H9 (cell line): ENCODE measurements around the gene CHSY3. TPM values are rescaled to one million over a fixed set of nuclear protein-coding genes. Genes with fewer than 3 reads are reported as not detected.

ENCODE experiments used
- DNase-seq: peaks from one replicate; pipeline ENCODE4 v3.0.0-alpha.2; 2017
- H2AFZ ChIP-seq: one replicate; pipeline ENCODE4 v1.6.1; 2013; ENCODE audit warnings: mild to moderate bottlenecking, low read length, control low read depth, moderate library complexity
- H2AK5ac ChIP-seq: 2 replicates; pipeline ENCODE4 v1.6.1; 2013; ENCODE audit warnings: low read length, control low read depth, mixed read lengths; ENCODE audit not compliant: insufficient read length
- H2BK120ac ChIP-seq: one replicate; pipeline ENCODE4 v1.6.1; 2013; ENCODE audit warnings: low read depth, mild to moderate bottlenecking, low read length, control low read depth, inconsistent platforms; ENCODE audit not compliant: poor library complexity, severe bottlenecking
- H2BK12ac ChIP-seq: 2 replicates; pipeline ENCODE4 v1.6.1; 2013; ENCODE audit warnings: low read length, control low read depth, mixed read lengths, low read depth; ENCODE audit not compliant: insufficient read length
- H2BK15ac ChIP-seq: 2 replicates; pipeline ENCODE4 v1.6.1; 2013; ENCODE audit warnings: low read depth, low read length, control low read depth
- H2BK20ac ChIP-seq: one replicate; pipeline ENCODE4 v1.6.1; 2013; ENCODE audit warnings: low read depth, mild to moderate bottlenecking, low read length, control low read depth, inconsistent platforms; ENCODE audit not compliant: poor library complexity, severe bottlenecking
- H2BK5ac ChIP-seq: 2 replicates; pipeline ENCODE4 v1.6.1; 2013; ENCODE audit warnings: low read length, control low read depth, mixed read lengths; ENCODE audit not compliant: insufficient read length
- H3K14ac ChIP-seq: 2 replicates; pipeline ENCODE4 v1.6.1; 2013; ENCODE audit warnings: low read length, control low read depth; ENCODE audit not compliant: insufficient read depth
- H3K18ac ChIP-seq: 2 replicates; pipeline ENCODE4 v1.6.1; 2013; ENCODE audit warnings: low read depth, mild to moderate bottlenecking, mixed read lengths, low read length, control low read depth; ENCODE audit not compliant: insufficient read length
- H3K23ac ChIP-seq: 2 replicates; pipeline ENCODE4 v1.6.1; 2013; ENCODE audit warnings: low read length, control low read depth, mixed read lengths, low read depth; ENCODE audit not compliant: insufficient read length
- H3K23me2 ChIP-seq: 2 replicates; pipeline ENCODE4 v1.6.1; 2013; ENCODE audit warnings: low read depth, mild to moderate bottlenecking, mixed read lengths, low read length, control low read depth; ENCODE audit not compliant: insufficient read length, poor library complexity, severe bottlenecking
- H3K27ac ChIP-seq: 2 replicates; pipeline ENCODE4 v1.5.1; 2013; ENCODE audit warnings: low read length, control low read depth, mixed read lengths, low read depth; ENCODE audit not compliant: insufficient read length
- H3K27me3 ChIP-seq: 2 replicates; pipeline ENCODE4 v1.6.1; 2013; ENCODE audit warnings: low read length, control low read depth, inconsistent platforms; ENCODE audit not compliant: insufficient read depth
- H3K4ac ChIP-seq: 2 replicates; pipeline ENCODE4 v1.6.1; 2013; ENCODE audit warnings: low read depth, mild to moderate bottlenecking, control low read depth, inconsistent platforms, low read length, moderate library complexity
- H3K4me1 ChIP-seq: 2 replicates; pipeline ENCODE4 v1.6.1; 2013; ENCODE audit warnings: low read length, control low read depth, inconsistent platforms; ENCODE audit not compliant: insufficient read depth
- H3K4me2 ChIP-seq: 2 replicates; pipeline ENCODE4 v1.6.1; 2013; ENCODE audit warnings: low read length, control low read depth, mixed read lengths; ENCODE audit not compliant: insufficient read length, insufficient read depth
- H3K56ac ChIP-seq: 2 replicates; pipeline ENCODE4 v1.6.1; 2013; ENCODE audit warnings: low read depth, mild to moderate bottlenecking, mixed read lengths, low read length, control low read depth; ENCODE audit not compliant: insufficient read length
- H3K79me1 ChIP-seq: 2 replicates; pipeline ENCODE4 v1.6.1; 2013; ENCODE audit warnings: low read depth, mild to moderate bottlenecking, moderate library complexity, low read length, control low read depth, inconsistent platforms; ENCODE audit not compliant: insufficient read depth, poor library complexity, severe bottlenecking
- H3K79me2 ChIP-seq: 2 replicates; pipeline ENCODE4 v1.6.1; 2013; ENCODE audit warnings: low read length, control low read depth, inconsistent platforms; ENCODE audit not compliant: insufficient read depth
- H3K9ac ChIP-seq: 2 replicates; pipeline ENCODE4 v1.6.1; 2013; ENCODE audit warnings: low read length, control low read depth, mixed read lengths; ENCODE audit not compliant: insufficient read length; ENCODE audit errors: extremely low read depth
- H3K9me3 ChIP-seq: one replicate; pipeline ENCODE4 v1.6.1; 2013; ENCODE audit warnings: low read depth, low read length, inconsistent platforms; ENCODE audit not compliant: control insufficient read depth
- H3T11ph ChIP-seq: one replicate; pipeline ENCODE4 v1.6.1; 2013; ENCODE audit warnings: mild to moderate bottlenecking, low read length, control low read depth, inconsistent platforms
- H4K20me1 ChIP-seq: one replicate; pipeline ENCODE4 v1.6.1; 2013; ENCODE audit not compliant: control insufficient read depth, insufficient read length, insufficient read depth
- H4K5ac ChIP-seq: 2 replicates; pipeline ENCODE4 v1.6.1; 2013; ENCODE audit warnings: low read depth, mild to moderate bottlenecking, mixed read lengths, low read length, control low read depth; ENCODE audit not compliant: insufficient read length
- H4K8ac ChIP-seq: replicated peaks from 2 replicates; pipeline ENCODE4 v1.6.1; 2013; ENCODE audit warnings: low read length, control low read depth, mixed read lengths, low read depth; ENCODE audit not compliant: insufficient read length
- H4K91ac ChIP-seq: 2 replicates; pipeline ENCODE4 v1.6.1; 2013; ENCODE audit warnings: low read depth, mild to moderate bottlenecking, moderate library complexity, mixed read lengths, low read length, control low read depth; ENCODE audit not compliant: insufficient read length
- H3K27ac Mint-ChIP-seq, 3 experiments: 2 replicates in 2 of 3; 3 replicates in 1 of 3; pipeline ENCODE4 v1.8.0; 2020 to 2021; ENCODE audit warnings: mixed read lengths in 3 of 3, mild to moderate bottlenecking in 1 of 3, moderate library complexity in 1 of 3
- H3K27me3 Mint-ChIP-seq: 2 replicates; pipeline ENCODE4 v1.8.0; 2021; ENCODE audit warnings: low read depth, mild to moderate bottlenecking, moderate library complexity, mixed read lengths
- H3K36me3 Mint-ChIP-seq, 3 experiments: 2 replicates in 2 of 3; 3 replicates in 1 of 3; pipeline ENCODE4 v1.8.0; 2020 to 2021; ENCODE audit warnings: low read depth in 3 of 3, mixed read lengths in 3 of 3; ENCODE audit not compliant: insufficient read depth in 1 of 3
- H3K4me1 Mint-ChIP-seq, 2 experiments: 2 replicates each; pipeline ENCODE4 v1.8.0; 2020; ENCODE audit warnings: mixed read lengths in 2 of 2
- H3K4me3 Mint-ChIP-seq, 2 experiments: 2 replicates in 1 of 2; 3 replicates in 1 of 2; pipeline ENCODE4 v1.8.0; 2020 to 2021; ENCODE audit warnings: mild to moderate bottlenecking in 2 of 2, mixed read lengths in 2 of 2, moderate library complexity in 1 of 2
- H3K9me3 Mint-ChIP-seq, 2 experiments: 2 replicates in 1 of 2; 3 replicates in 1 of 2; pipeline ENCODE4 v1.8.0; 2020; ENCODE audit warnings: mild to moderate bottlenecking in 2 of 2, mixed read lengths in 2 of 2, moderate library complexity in 1 of 2
- WGBS: extraction: QIAGEN DNeasy Blood & Tissue Kit; methylation state at CpG from one replicate; pipeline ENCODE4 v1.1.7; 2013; ENCODE audit warnings: missing lambda C conversion rate, low lambda C conversion rate, mixed read lengths; ENCODE audit not compliant: insufficient read length; ENCODE audit errors: extremely low coverage; 5-methylcytosine and 5-hydroxymethylcytosine counted together
- total RNA-seq: library from RNA; stranded (reverse); gene quantifications from 2 replicates; pipeline ENCODE4 v1.2.1, GENCODE V29; 2021
- TF ChIP-seq, protein P1 (sequence below): fragments of 200-600 bp; sonication (generic); conservative IDR thresholded peaks from 3 replicates; pipeline ENCODE4 v1.8.0; 2021; ENCODE audit warnings: antibody characterized with exemption, mild to moderate bottlenecking

The CHSY3 gene
- total RNA-seq, 1 experiment from 2014 or later = 0.37 TPM

DNA sequence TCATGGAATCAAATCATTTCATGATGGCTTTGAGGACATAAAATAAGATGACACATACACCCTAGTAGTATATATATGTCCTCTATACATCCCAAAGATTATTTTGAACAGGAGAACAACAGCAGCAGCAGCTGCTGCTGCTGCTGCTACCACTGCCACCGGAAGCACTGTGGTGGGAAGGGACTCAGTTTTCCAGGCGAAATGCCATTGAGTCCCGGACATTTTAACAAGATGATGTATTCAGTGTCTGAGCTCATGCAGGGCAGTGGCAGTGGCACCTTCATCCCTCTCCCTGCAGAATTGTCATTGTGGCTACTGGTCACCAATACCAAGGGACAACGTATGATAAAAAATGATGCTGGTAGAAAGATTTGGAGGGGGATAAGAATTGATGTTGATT, 151.3 kb downstream of the CHSY3 start:
- Histone ChIP-seq H2BK120ac (no peak overlapping the region), H2AK5ac (no peak overlapping the region), H3K4me2 (no peak overlapping the region), H3K4ac (no peak overlapping the region), H3K9ac (no peak overlapping the region), H3K14ac (no peak overlapping the region), H4K91ac (no peak overlapping the region), H3K27ac (no peak overlapping the region), H2BK5ac (no peak overlapping the region), H3K4me1 (no peaks in the 10 kb centered on the region), H3K18ac (no peak overlapping the region), H3K56ac (no peak overlapping the region), H3K79me1 (no peaks in the 10 kb centered on the region), H3K23me2 (no peaks in the 10 kb centered on the region), H2BK12ac (no peak overlapping the region), H3T11ph (no peak overlapping the region), H2BK15ac (no peak overlapping the region), H3K27me3 (no peaks in the 10 kb centered on the region), H3K79me2 (no peaks in the 10 kb centered on the region), H4K20me1 (no peaks in the 10 kb centered on the region), H3K23ac (no peak overlapping the region), H2AFZ (no peak overlapping the region), H4K8ac (no peak overlapping the region), H4K5ac (no peak overlapping the region), H3K9me3 (no peaks in the 10 kb centered on the region), H2BK20ac (no peak overlapping the region)
- Mint-ChIP-seq H3K4me3 (no peak overlapping the region), H3K36me3 (no peaks in the 10 kb centered on the region), H3K4me1 (no peaks in the 10 kb centered on the region), H3K9me3 (no peaks in the 10 kb centered on the region; a peak in 2 of 5 replicates), H3K27me3 (no peaks in the 10 kb centered on the region), H3K27ac (no peak overlapping the region)
- TF ChIP-seq, protein P1, sequence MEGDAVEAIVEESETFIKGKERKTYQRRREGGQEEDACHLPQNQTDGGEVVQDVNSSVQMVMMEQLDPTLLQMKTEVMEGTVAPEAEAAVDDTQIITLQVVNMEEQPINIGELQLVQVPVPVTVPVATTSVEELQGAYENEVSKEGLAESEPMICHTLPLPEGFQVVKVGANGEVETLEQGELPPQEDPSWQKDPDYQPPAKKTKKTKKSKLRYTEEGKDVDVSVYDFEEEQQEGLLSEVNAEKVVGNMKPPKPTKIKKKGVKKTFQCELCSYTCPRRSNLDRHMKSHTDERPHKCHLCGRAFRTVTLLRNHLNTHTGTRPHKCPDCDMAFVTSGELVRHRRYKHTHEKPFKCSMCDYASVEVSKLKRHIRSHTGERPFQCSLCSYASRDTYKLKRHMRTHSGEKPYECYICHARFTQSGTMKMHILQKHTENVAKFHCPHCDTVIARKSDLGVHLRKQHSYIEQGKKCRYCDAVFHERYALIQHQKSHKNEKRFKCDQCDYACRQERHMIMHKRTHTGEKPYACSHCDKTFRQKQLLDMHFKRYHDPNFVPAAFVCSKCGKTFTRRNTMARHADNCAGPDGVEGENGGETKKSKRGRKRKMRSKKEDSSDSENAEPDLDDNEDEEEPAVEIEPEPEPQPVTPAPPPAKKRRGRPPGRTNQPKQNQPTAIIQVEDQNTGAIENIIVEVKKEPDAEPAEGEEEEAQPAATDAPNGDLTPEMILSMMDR = no peak
- DNase-seq = no peak
- no CpG with 5 or more reads among the region's 4 CpGs for WGBS
